Measurements from ENCODE around the gene ZBTB7A.

Gene ZBTB7A

DNA sequence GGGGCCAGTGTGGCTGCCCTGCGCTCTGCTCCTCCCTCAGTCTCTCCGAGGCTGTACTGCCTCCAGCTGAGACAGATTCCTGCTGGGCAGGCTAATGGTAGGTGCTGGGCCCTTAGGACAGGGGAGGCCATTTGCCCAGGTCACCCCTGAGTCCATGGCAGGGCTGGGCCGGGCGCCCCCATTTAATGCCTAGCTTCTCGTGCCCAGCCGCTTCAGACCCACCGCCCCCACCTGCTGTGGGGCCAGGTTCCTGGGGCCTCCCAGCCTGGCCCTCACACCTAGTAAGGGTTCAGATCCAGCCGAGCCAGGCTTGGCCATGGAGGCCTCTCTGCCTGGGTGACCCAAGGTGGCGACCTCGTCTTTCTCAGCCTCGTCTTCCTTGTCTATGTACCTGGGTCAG, 41.4 kb downstream of the ZBTB7A start:
- H3K9me2 ChIP-seq (replicated peaks; ENCODE audit: low read depth, low read length), result no peaks in the 10 kb centered on the region
- H4K20me1 ChIP-seq (ENCODE audit: insufficient read depth, low read length, poor library complexity, severe bottlenecking), result no peaks in the 10 kb centered on the region
- no peaks in the 10 kb centered on the region for H3K9me3 ChIP-seq (ENCODE audit: insufficient read depth, low read depth, low read length)
- peaks cover 26% of the 10 kb centered on the region; the same call in 1 of the 2 replicates for H3K36me3 ChIP-seq (ENCODE audit: insufficient read depth, low read length)
- peaks cover 7% of the 10 kb centered on the region; the same call in 1 of the 2 replicates for H3K79me2 ChIP-seq (ENCODE audit: insufficient read depth, low read length)
- H3F3A ChIP-seq (ENCODE audit: low read depth), result no peaks in the 10 kb centered on the region
- H3K4me3 ChIP-seq (ENCODE audit: low read length, poor library complexity, severe bottlenecking), result no peak overlapping the region
- H3K27me3 ChIP-seq (ENCODE audit: insufficient read depth, low read length, poor library complexity, severe bottlenecking), result no peaks in the 10 kb centered on the region
- no peak overlapping the region for H3K4me2 ChIP-seq (ENCODE audit: low read depth, low read length, poor library complexity, severe bottlenecking)
- TF ChIP-seq EZH2phosphoT487 (IDR thresholded peaks at IDR 0.05; ENCODE audit: borderline replicate concordance) (no peak), CTCF (conservative IDR thresholded peaks at IDR 0.05; ENCODE audit: low read length) (no peak)
- H2AFZ ChIP-seq (ENCODE audit: low read length), result no peak overlapping the region
- H3K9ac ChIP-seq (ENCODE audit: low read depth, low read length, poor library complexity, severe bottlenecking), result no peak overlapping the region
- no peaks in the 10 kb centered on the region for H3K4me1 ChIP-seq (ENCODE audit: insufficient read depth, low read length, poor library complexity, severe bottlenecking)

DNA sequence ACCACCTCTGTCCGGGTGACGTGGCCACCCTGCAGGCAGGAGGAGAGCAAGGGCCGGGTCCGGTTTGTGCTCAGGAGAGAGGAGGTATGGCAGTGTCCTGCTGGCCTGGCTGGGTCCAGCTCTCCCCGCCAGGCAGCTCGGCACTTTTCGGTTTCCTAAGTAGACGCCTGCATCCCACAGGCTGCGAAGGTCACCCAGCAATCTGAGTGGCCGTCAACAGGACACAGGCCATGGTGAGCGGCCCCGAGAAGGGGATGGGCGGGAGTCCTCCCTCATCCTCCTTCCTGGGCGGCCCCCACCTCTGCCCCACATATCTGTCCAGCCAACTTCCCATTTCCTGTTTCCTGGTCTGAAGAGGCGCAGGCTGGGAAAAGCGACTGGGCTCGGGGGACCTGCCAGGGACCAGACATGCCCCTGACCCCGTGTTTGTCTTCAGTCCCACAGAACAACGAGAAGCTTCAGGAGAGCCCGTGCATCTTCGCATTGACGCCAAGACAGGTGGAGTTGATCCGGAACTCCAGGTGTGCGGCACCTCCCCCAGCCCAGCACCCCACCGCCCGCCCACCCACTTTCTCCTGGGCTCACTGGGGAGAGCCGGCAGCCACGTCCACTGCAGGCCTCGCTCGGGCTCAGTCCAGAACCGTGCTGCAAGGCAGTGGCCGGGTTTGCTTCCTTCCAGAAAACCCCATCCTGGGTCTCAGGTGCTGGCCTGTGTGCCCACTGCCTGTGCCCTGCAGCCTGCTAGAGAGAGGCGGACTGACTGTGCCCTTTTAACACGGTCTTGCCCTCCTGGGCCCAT, 42.9 kb downstream of the ZBTB7A start:
- H3K9me2 ChIP-seq (replicated peaks; ENCODE audit: low read depth, low read length), result no peaks in the 10 kb centered on the region
- H3K36me3 ChIP-seq (ENCODE audit: insufficient read depth, low read length), result peaks cover 19% of the 10 kb centered on the region; the same call in 1 of the 2 replicates
- no peaks in the 10 kb centered on the region for H3K9me3 ChIP-seq (ENCODE audit: insufficient read depth, low read depth, low read length)
- no peak overlapping the region for H3K9ac ChIP-seq (ENCODE audit: low read depth, low read length, poor library complexity, severe bottlenecking)
- no peaks in the 10 kb centered on the region for H3K27me3 ChIP-seq (ENCODE audit: insufficient read depth, low read length, poor library complexity, severe bottlenecking)
- H3K4me3 ChIP-seq (ENCODE audit: low read length, poor library complexity, severe bottlenecking), result no peak overlapping the region
- H4K20me1 ChIP-seq (ENCODE audit: insufficient read depth, low read length, poor library complexity, severe bottlenecking), result no peaks in the 10 kb centered on the region
- no peak overlapping the region for H3K4me2 ChIP-seq (ENCODE audit: low read depth, low read length, poor library complexity, severe bottlenecking)
- H3K79me2 ChIP-seq (ENCODE audit: insufficient read depth, low read length), result peaks cover 16% of the 10 kb centered on the region; the same call in 1 of the 2 replicates
- H3K4me1 ChIP-seq (ENCODE audit: insufficient read depth, low read length, poor library complexity, severe bottlenecking), result no peaks in the 10 kb centered on the region
- TF ChIP-seq EZH2phosphoT487 (IDR thresholded peaks at IDR 0.05; ENCODE audit: borderline replicate concordance) (no peak), CTCF (conservative IDR thresholded peaks at IDR 0.05; ENCODE audit: low read length) (no peak)
- H2AFZ ChIP-seq (ENCODE audit: low read length), result no peak overlapping the region
- no peaks in the 10 kb centered on the region for H3F3A ChIP-seq (ENCODE audit: low read depth)

DNA sequence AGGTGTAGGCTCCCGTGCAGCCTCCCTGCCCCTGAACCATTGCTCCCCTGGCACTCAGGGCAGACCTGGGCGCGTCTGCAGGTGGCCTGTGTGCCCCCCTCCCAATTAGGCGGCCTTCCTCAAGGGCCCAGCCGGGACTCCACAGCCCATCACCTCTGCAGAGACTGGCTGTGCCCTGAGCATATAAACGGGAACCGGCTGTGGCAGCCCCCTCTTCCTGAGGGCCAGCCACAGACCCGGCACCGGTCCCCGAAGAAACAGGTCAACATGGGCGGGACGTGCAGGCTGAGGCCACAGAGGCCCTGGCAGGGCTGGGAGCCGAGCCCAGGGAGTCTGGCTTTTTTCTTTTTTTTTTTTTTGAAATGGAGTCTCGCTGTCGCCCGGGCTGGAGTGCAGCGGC, 47.1 kb downstream of the ZBTB7A start:
- Histone ChIP-seq H3K4me1 (ENCODE audit: insufficient read depth, low read length, poor library complexity, severe bottlenecking) (no peaks in the 10 kb centered on the region), H2AFZ (ENCODE audit: low read length) (no peak overlapping the region), H4K20me1 (ENCODE audit: insufficient read depth, low read length, poor library complexity, severe bottlenecking) (peaks cover 12% of the 10 kb centered on the region), H3K4me2 (ENCODE audit: low read depth, low read length, poor library complexity, severe bottlenecking) (no peak overlapping the region), H3K36me3 (ENCODE audit: insufficient read depth, low read length) (peaks cover 10% of the 10 kb centered on the region; the same call in 1 of the 2 replicates), H3K9me2 (replicated peaks; ENCODE audit: low read depth, low read length) (no peaks in the 10 kb centered on the region), H3F3A (ENCODE audit: low read depth) (no peaks in the 10 kb centered on the region), H3K9me3 (ENCODE audit: insufficient read depth, low read depth, low read length) (no peaks in the 10 kb centered on the region), H3K4me3 (ENCODE audit: low read length, poor library complexity, severe bottlenecking) (no peak overlapping the region), H3K79me2 (ENCODE audit: insufficient read depth, low read length) (peaks cover 49% of the 10 kb centered on the region; the same call in 1 of the 2 replicates), H3K9ac (ENCODE audit: low read depth, low read length, poor library complexity, severe bottlenecking) (no peak overlapping the region), H3K27me3 (ENCODE audit: insufficient read depth, low read length, poor library complexity, severe bottlenecking) (no peaks in the 10 kb centered on the region)
- no peak for TF ChIP-seq EZH2phosphoT487 (IDR thresholded peaks at IDR 0.05; ENCODE audit: borderline replicate concordance)
- no peak for TF ChIP-seq CTCF (conservative IDR thresholded peaks at IDR 0.05; ENCODE audit: low read length)

Measured in Loucy (cell line).